UCSD-AML1 (cell line): ENCODE results near the gene AMBRA1.
"Not testable (repeated sequence)": the region's sequence is repeated elsewhere in the genome, so short reads cannot be mapped to it uniquely, and the experiment has no call there.

ENCODE experiments used
- DNase-seq: peaks from one replicate; lab custom pipeline; 2025; ENCODE audit not compliant: unreplicated experiment; lab: John Stamatoyannopoulos, UW

AMBRA1 gene

GRCh38 chr11:46615756-46616155 is 21.9 kb upstream of the AMBRA1 start:
- DNase-seq, result no peak

- DNase-seq, result no peak
These were observed 18.5 kb upstream of the AMBRA1 start for GRCh38 chr11:46612326-46612725.

GRCh38 chr11:46611526-46612304 is 17.9 kb upstream of the AMBRA1 start:
- DNase-seq, result no peak

- DNase-seq, result no peak
These were observed 15.6 kb upstream of the AMBRA1 start for GRCh38 chr11:46609386-46609785.

GRCh38 chr11:46607516-46607915 is 13.7 kb upstream of the AMBRA1 start:
- DNase-seq, result no peak

- no peak for DNase-seq
These were observed 11.0 kb upstream of the AMBRA1 start for GRCh38 chr11:46604796-46605195.

- no peak for DNase-seq
These were observed 10.0 kb upstream of the AMBRA1 start for GRCh38 chr11:46603704-46604308.

GRCh38 chr11:46601129-46601528 is 7.3 kb upstream of the AMBRA1 start:
- no peak for DNase-seq

- DNase-seq, result no peak
These were observed 6.6 kb upstream of the AMBRA1 start for GRCh38 chr11:46600194-46600960.

GRCh38 chr11:46599340-46600193 is 5.7 kb upstream of the AMBRA1 start:
- DNase-seq, result no peak

GRCh38 chr11:46597609-46598219 is 3.9 kb upstream of the AMBRA1 start:
- DNase-seq, result no peak

GRCh38 chr11:46597155-46597554 is 3.3 kb upstream of the AMBRA1 start:
- no peak for DNase-seq

- no peak for DNase-seq
These were observed 962 bp upstream of the AMBRA1 start for GRCh38 chr11:46594785-46595184.

GRCh38 chr11:46594374-46594700 is 514 bp upstream of the AMBRA1 start:
- DNase-seq, result no peak

- DNase-seq, result no peak
These were observed 2.9 kb downstream of the AMBRA1 start for GRCh38 chr11:46590740-46591605.

GRCh38 chr11:46588915-46589314 is 4.9 kb downstream of the AMBRA1 start:
- no peak for DNase-seq

- DNase-seq, result no peak
These were observed 5.7 kb downstream of the AMBRA1 start for GRCh38 chr11:46588131-46588530.

GRCh38 chr11:46583513-46583912 is 10.3 kb downstream of the AMBRA1 start:
- DNase-seq, result not testable (repeated sequence)

- no peak for DNase-seq
These were observed 11.2 kb downstream of the AMBRA1 start for GRCh38 chr11:46582588-46582987.

- DNase-seq, result no peak
These were observed 16.8 kb downstream of the AMBRA1 start for GRCh38 chr11:46577058-46577457.
